ENCODE results near the gene NDEL1.

NDEL1 gene

GRCh38 chr17:8410883-8411238 lies 24.8 kb upstream of the NDEL1 start:
- DNase-seq = no peak
- in situ Hi-C loops (cut with HindIII; ENCODE audit: low pct_ligation_motif_present, low pct_unique_long_range_greater_than_20kb, low sequenced_read_pairs) = no loop called here

- no peak for DNase-seq
- in situ Hi-C loops (cut with HindIII; ENCODE audit: low pct_ligation_motif_present, low pct_unique_long_range_greater_than_20kb, low sequenced_read_pairs) = no loop called here
Measured at GRCh38 chr17:8412089-8412488, 23.6 kb upstream of the NDEL1 start.

GRCh38 chr17:8413328-8413727 lies 22.4 kb upstream of the NDEL1 start:
- no peak for DNase-seq

GRCh38 chr17:8413938-8414337 lies 21.7 kb upstream of the NDEL1 start:
- no peak for DNase-seq
- in situ Hi-C loops (cut with HindIII; ENCODE audit: low pct_ligation_motif_present, low pct_unique_long_range_greater_than_20kb, low sequenced_read_pairs) = no loop called here

More at GRCh38 chr17:8413328-8413727, 22.4 kb upstream of the NDEL1 start:
- in situ Hi-C loops (cut with HindIII; ENCODE audit: low pct_ligation_motif_present, low pct_unique_long_range_greater_than_20kb, low sequenced_read_pairs) = no loop called here

GRCh38 chr17:8417806-8418205 lies 17.9 kb upstream of the NDEL1 start:
- in situ Hi-C loops (cut with HindIII; ENCODE audit: low pct_ligation_motif_present, low pct_unique_long_range_greater_than_20kb, low sequenced_read_pairs) = no loop called here
- DNase-seq = no peak

- DNase-seq = no peak
- in situ Hi-C loops (cut with HindIII; ENCODE audit: low pct_ligation_motif_present, low pct_unique_long_range_greater_than_20kb, low sequenced_read_pairs) = no loop called here
Measured at GRCh38 chr17:8418471-8418870, 17.2 kb upstream of the NDEL1 start.

- DNase-seq = no peak
- in situ Hi-C loops (cut with HindIII; ENCODE audit: low pct_ligation_motif_present, low pct_unique_long_range_greater_than_20kb, low sequenced_read_pairs) = no loop called here
Measured at GRCh38 chr17:8419305-8419704, 16.4 kb upstream of the NDEL1 start.

- no peak for DNase-seq
- in situ Hi-C loops (cut with HindIII; ENCODE audit: low pct_ligation_motif_present, low pct_unique_long_range_greater_than_20kb, low sequenced_read_pairs) = no loop called here
Measured at GRCh38 chr17:8420041-8420934, 15.4 kb upstream of the NDEL1 start.

- no peak for DNase-seq
- in situ Hi-C loops (cut with HindIII; ENCODE audit: low pct_ligation_motif_present, low pct_unique_long_range_greater_than_20kb, low sequenced_read_pairs) = no loop called here
Measured at GRCh38 chr17:8421571-8421970, 14.1 kb upstream of the NDEL1 start.

- in situ Hi-C loops (cut with HindIII; ENCODE audit: low pct_ligation_motif_present, low pct_unique_long_range_greater_than_20kb, low sequenced_read_pairs) = no loop called here
- DNase-seq = no peak
Measured at GRCh38 chr17:8426094-8426720, 9.5 kb upstream of the NDEL1 start.

- DNase-seq = no peak
- in situ Hi-C loops (cut with HindIII; ENCODE audit: low pct_ligation_motif_present, low pct_unique_long_range_greater_than_20kb, low sequenced_read_pairs) = no loop called here
Measured at GRCh38 chr17:8426802-8427201, 8.9 kb upstream of the NDEL1 start.

- in situ Hi-C loops (cut with HindIII; ENCODE audit: low pct_ligation_motif_present, low pct_unique_long_range_greater_than_20kb, low sequenced_read_pairs) = no loop called here
- DNase-seq = no peak
Measured at GRCh38 chr17:8430966-8431365, 4.7 kb upstream of the NDEL1 start.

GRCh38 chr17:8436169-8436843 lies 622 bp downstream of the NDEL1 start:
- peak; percentile 56 for DNase-seq
- in situ Hi-C loops (cut with HindIII; ENCODE audit: low pct_ligation_motif_present, low pct_unique_long_range_greater_than_20kb, low sequenced_read_pairs) = no loop called here

- in situ Hi-C loops (cut with HindIII; ENCODE audit: low pct_ligation_motif_present, low pct_unique_long_range_greater_than_20kb, low sequenced_read_pairs) = no loop called here
Measured at GRCh38 chr17:8436844-8437171, 1.1 kb downstream of the NDEL1 start.

GRCh38 chr17:8438441-8438840 lies 2.8 kb downstream of the NDEL1 start:
- in situ Hi-C loops (cut with HindIII; ENCODE audit: low pct_ligation_motif_present, low pct_unique_long_range_greater_than_20kb, low sequenced_read_pairs) = no loop called here
- no peak for DNase-seq

More at GRCh38 chr17:8436844-8437171, 1.1 kb downstream of the NDEL1 start:
- no peak for DNase-seq

- DNase-seq = no peak
- in situ Hi-C loops (cut with HindIII; ENCODE audit: low pct_ligation_motif_present, low pct_unique_long_range_greater_than_20kb, low sequenced_read_pairs) = no loop called here
Measured at GRCh38 chr17:8439681-8440080, 4.0 kb downstream of the NDEL1 start.

- in situ Hi-C loops (cut with HindIII; ENCODE audit: low pct_ligation_motif_present, low pct_unique_long_range_greater_than_20kb, low sequenced_read_pairs) = no loop called here
- DNase-seq = no peak
Measured at GRCh38 chr17:8441690-8442089, 6.0 kb downstream of the NDEL1 start.

GRCh38 chr17:8442310-8442709 lies 6.6 kb downstream of the NDEL1 start:
- in situ Hi-C loops (cut with HindIII; ENCODE audit: low pct_ligation_motif_present, low pct_unique_long_range_greater_than_20kb, low sequenced_read_pairs) = no loop called here
- DNase-seq = no peak

- in situ Hi-C loops (cut with HindIII; ENCODE audit: low pct_ligation_motif_present, low pct_unique_long_range_greater_than_20kb, low sequenced_read_pairs) = no loop called here
- no peak for DNase-seq
Measured at GRCh38 chr17:8443756-8444155, 8.1 kb downstream of the NDEL1 start.

- in situ Hi-C loops (cut with HindIII; ENCODE audit: low pct_ligation_motif_present, low pct_unique_long_range_greater_than_20kb, low sequenced_read_pairs) = no loop called here
- no peak for DNase-seq
Measured at GRCh38 chr17:8444494-8444893, 8.8 kb downstream of the NDEL1 start.
